GM21723 (cell line): Measurements from ENCODE around the gene DDX46.
"Not testable (repeated sequence)": the region's sequence is repeated elsewhere in the genome, so short reads cannot be mapped to it uniquely, and the experiment has no call there.

Experiments used
- ATAC-seq: cut with Tn5 transposase; IDR thresholded peaks from one replicate; pipeline ENCODE4 v1.9.1; 2021; ENCODE audit warnings: mild to moderate bottlenecking, moderate library complexity; ENCODE audit not compliant: unreplicated experiment

DDX46 gene, protein sequence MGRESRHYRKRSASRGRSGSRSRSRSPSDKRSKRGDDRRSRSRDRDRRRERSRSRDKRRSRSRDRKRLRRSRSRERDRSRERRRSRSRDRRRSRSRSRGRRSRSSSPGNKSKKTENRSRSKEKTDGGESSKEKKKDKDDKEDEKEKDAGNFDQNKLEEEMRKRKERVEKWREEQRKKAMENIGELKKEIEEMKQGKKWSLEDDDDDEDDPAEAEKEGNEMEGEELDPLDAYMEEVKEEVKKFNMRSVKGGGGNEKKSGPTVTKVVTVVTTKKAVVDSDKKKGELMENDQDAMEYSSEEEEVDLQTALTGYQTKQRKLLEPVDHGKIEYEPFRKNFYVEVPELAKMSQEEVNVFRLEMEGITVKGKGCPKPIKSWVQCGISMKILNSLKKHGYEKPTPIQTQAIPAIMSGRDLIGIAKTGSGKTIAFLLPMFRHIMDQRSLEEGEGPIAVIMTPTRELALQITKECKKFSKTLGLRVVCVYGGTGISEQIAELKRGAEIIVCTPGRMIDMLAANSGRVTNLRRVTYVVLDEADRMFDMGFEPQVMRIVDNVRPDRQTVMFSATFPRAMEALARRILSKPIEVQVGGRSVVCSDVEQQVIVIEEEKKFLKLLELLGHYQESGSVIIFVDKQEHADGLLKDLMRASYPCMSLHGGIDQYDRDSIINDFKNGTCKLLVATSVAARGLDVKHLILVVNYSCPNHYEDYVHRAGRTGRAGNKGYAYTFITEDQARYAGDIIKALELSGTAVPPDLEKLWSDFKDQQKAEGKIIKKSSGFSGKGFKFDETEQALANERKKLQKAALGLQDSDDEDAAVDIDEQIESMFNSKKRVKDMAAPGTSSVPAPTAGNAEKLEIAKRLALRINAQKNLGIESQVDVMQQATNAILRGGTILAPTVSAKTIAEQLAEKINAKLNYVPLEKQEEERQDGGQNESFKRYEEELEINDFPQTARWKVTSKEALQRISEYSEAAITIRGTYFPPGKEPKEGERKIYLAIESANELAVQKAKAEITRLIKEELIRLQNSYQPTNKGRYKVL

GRCh38 chr5:134758504-134759341, at the start of gene DDX46:
Gene DDX46, plus strand, starts transcription at chr5:134758779. Its CDS starts 160 bp downstream, at chr5:134758939.
- peak; percentile 97 for ATAC-seq

- ATAC-seq, result no peak
These were observed 44.5 kb upstream of the DDX46 start for GRCh38 chr5:134714120-134714519.

DNA sequence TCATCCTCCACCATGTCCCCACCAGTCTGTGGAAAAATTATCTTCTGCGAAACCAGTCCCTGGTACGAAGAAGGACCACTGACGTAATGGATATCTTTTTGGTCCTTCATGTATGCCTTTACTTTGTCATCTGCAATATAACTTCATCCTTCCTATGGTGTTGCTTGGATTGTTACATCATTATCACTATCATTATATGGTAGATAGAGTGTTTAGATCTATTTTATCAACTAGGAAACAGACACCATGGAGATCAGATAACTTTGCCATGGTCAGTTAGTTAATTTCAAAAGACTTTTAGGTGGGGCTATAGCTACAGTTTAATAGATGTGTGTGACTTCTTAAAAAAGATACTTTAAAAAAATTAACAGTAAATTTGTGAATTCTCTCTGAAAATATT, 44.0 kb upstream of the DDX46 start:
- no peak for ATAC-seq

- not testable (repeated sequence) for ATAC-seq
These were observed 43.1 kb upstream of the DDX46 start for GRCh38 chr5:134715466-134715865.

DNA sequence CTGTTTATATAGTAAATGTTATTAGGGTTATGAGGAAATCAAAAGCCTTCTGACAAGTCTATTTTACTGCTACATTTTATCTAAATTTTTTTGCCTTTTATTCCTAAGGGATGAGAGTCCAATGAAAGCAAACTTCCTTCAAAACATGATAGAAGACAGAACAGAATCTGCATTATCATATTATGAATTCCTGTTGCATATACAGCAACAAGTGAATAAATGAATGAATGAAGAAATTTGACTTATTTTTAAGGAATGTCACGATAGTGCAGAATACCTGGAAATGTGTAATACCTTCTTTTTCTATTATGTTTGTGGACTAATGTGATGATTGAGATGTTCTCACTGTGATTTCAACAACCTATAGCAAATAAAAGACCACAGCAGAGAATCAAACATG, 33.7 kb upstream of the DDX46 start:
- ATAC-seq, result no peak

DNA sequence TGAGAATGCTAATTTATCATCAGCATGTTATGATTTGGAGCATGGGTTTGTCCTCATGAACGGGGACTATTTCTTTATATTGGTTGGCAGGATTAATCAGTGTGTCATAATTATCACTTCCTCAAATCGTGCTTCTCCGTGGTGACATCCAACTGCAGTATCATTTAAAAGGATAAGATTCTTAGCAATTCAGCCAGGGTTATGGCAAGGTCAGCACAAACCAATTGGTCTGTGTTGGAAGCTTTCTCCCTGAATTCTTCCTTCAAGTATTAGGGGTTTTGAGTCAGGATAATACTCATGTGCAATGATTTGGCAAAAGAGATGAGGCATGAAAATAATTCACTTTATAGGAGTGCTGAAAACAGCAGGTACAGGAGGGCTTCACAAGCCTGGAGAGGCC, 25.8 kb upstream of the DDX46 start:
- ATAC-seq, result no peak

DNA sequence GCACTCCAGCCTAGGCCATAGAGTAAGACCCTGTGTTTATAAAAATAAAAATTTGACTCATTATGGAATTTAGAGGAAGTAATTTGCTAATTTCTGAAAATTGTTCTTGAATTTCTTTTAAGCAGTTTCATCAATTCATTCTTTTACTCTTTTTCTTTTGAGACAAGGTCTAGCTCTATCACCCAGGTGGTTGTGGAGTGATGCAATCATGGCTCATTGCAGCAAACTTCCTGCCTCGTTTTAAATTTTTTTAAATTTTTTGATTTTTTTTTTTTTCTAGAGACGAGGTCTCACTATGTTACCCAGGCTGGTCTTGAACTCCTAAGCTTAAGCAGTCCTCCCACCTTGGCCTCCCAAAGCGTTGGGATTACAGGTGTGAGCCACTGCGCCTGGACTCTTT, 23.3 kb upstream of the DDX46 start:
- no peak for ATAC-seq

GRCh38 chr5:134736173-134736812, 22.3 kb upstream of the DDX46 start:
- ATAC-seq, result no peak

DNA sequence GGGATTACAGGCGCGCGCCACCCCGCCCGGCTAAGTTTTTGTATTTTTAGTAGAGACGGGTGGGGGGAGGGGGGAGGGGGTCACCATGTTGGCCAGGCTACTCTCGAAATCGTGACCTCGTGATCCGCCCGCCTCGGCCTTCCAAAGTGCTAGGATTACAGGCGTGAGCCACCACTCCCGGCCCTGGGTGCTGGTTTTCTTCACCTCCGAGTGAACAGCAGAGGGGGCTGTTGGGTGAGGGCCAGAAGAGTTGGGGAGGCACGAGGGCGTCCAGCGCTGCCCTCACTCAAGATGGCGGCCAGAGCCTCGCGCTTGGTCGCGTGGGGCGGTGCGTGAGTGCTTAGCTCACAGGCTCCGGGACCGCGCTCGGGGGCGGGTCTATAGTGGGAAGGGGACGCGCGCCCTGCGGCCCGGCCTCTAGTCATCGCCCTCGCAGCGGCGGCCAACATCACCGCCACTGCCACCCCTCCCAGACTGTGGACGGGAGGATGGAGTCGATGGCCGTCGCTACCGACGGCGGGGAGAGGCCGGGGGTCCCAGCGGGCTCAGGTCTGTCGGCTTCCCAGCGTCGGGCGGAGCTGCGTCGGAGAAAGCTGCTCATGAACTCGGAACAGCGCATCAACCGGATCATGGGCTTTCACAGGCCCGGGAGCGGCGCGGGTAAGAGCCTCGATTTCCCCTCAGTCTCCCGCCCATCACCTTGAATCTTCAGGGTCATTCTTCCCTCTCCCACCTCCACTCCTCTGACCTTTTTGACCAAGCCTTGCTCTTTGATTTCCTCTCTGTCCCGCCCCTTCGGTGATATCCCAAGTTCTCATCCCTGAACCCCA, 20.2 kb upstream of the DDX46 start, which contains the start of gene CAMLG:
Gene CAMLG (plus strand): TSS at position 416 of the 830 bp plus-strand sequence. CDS start 73 bp downstream, at position 489.
- ATAC-seq, result peak; percentile 96

DNA sequence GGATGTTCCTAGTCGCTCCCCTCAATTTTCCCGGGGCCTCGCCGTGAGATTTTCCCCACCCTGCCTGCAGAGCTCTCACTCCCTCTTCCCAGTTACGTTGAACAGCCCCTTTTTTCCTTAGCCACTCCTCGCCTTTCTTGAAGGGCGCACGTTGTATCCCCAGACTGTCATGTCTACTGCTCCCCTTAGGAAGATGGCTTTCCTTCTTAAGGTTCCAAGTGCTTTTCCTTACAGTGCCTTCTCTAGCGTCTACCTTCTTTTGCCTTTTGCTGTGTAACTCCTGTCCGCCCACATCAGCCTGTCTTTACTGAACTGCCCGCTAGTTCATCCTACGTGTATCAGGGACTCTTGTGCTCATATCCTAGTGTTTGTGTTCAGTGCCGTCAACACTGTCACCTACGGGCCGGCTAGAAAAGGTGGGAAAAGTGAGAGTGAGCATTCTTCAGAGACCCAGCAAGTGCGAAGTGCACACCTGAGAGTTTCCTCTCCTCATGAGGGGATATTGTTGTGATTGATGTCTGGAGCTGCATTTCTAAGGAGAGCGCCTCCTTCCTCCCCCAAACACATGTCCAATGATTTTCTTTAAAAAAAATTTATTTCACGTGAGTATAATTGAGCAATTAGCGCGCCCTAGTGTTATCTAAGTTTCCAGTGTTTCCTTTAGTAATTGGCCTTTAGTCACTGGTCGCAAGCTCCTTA, 19.5 kb upstream of the DDX46 start:
- ATAC-seq, result no peak

DNA sequence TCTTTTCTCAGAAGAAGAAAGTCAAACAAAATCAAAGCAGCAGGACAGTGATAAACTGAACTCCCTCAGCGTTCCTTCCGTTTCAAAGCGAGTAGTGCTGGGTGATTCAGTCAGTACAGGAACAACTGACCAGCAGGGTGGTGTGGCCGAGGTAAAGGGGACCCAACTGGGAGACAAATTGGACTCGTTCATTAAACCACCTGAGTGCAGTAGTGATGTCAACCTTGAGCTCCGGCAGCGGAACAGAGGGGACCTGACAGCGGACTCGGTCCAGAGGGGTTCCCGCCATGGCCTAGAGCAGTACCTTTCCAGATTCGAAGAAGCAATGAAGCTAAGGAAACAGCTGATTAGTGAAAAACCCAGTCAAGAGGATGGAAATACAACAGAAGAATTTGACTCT, 17.5 kb upstream of the DDX46 start:
- no peak for ATAC-seq

- no peak for ATAC-seq
These were observed 16.4 kb upstream of the DDX46 start for GRCh38 chr5:134742134-134742533.

DNA sequence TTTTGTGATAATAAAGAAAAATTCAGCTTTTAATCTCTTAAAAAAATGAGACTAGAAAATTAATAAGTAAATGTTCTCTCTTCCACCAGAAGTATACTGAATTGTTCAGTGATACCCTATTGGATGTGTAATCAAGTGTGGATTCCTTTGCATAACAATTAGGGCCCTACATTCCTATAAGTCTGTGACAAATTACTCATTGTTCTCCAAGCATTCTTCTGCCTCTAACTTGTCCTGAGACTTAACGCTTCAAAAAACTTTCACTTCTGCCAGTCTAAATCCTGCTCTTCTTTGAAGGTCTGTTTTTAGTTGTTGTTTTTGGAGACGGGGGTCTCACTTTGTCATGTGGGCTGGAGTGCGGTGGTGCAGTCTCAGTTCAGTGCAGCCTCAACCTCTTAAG, 9.2 kb upstream of the DDX46 start:
- no peak for ATAC-seq

DNA sequence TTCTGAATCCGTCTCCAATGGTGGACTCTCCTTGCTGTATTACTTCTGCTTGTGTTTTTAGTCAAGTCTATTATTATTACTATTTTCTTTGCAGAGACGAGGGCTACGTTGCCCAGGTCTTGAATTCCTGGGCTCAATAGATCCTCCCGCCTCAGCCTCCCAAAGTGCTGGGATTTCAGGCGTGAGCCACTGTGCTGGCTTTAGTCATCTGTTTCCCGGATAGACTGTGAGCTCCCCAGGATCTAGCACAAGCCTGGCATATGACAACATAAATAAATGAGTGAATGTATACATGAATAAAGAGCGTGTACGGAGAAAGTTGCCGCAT, 439 bp upstream of the DDX46 start:
- peak; percentile 19 for ATAC-seq

DNA sequence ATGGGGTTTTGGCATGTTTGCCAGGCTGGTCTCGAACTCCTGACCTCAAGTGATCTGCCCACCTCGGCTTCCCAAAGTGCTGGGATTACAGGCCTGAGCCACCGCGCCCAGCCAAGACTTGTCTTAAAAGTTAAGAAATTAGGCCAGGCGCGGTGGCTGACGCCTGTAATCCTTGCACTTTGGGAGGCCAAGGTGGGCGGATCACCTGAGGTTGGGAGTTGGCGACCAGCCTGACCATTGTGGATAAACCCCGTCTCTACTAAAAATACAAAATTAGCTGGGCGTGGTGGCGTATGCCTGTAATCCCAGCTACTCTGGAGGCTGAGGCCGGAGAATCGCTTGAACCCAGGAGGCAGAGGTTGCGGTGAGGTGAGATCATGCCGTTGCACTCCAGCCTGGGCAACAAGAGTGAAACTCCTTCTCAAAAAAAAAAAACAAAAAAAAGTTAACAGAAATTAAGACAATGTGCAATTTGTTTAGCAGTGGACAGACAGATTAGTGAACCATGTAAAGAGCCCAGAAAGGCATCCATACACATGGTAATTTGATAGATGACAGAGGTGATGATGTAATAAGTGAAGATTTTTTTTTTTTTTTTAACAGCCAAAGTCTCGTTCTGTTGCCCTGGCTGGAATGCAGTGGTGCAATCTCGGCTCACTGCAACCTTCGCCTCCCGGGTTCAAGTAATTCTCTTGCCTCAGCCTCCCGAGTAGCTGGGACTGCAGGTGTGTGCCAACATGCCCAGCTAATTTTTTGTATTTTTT, 9.1 kb downstream of the DDX46 start:
- not testable (repeated sequence) for ATAC-seq

DNA sequence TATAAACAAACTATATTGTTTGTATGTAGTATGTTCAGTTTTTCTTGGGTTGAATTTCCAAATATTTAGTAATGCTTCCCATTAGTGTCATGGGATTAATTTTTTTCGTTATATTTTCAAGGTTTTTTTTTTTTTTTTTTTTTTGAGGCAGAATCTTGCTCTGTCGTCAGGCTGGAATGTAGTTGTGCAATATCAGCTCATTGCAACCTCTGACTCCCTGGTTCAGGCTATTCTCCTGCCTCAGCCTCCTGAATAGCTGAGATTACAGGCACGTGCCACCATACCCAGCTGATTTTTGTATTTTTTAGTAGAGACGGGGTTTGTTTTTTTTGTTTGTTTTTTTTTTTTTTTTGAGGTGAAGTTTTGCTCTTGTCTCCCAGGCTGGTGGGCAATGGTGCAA, 10.6 kb downstream of the DDX46 start:
- ATAC-seq, result no peak

- ATAC-seq, result no peak
These were observed 14.0 kb downstream of the DDX46 start for GRCh38 chr5:134772461-134773125.

GRCh38 chr5:134777366-134777765, 18.8 kb downstream of the DDX46 start:
- ATAC-seq, result no peak
